PFSK-1 (cell line): ENCODE measurements around the gene DPP9.

Experiments
- FOXP2 ChIP-seq: optimal IDR thresholded peaks from 2 replicates; pipeline ENCODE3; 2011; ENCODE audit warnings: borderline replicate concordance, control low read depth, inconsistent platforms; ENCODE audit not compliant: insufficient read depth; ENCODE audit errors: extremely low read length, extremely low read depth
- POLR2AphosphoS5 ChIP-seq: IDR thresholded peaks from 2 replicates; pipeline ENCODE4 v1.6.1; 2012; ENCODE audit warnings: low read depth, mild to moderate bottlenecking, control low read depth, low read length, moderate library complexity
- TF ChIP-seq, protein P1 (sequence below), 2 experiments: IDR thresholded peaks; 2 replicates each; pipeline versions ENCODE4 v1.6.1 to v1.8.0; 2011 to 2012; ENCODE audit warnings: low read depth in 2 of 2, low read length in 2 of 2, control low read depth in 1 of 2, inconsistent platforms in 1 of 2, mild to moderate bottlenecking in 1 of 2, moderate library complexity in 1 of 2; ENCODE audit not compliant: insufficient read depth in 1 of 2

DNA sequence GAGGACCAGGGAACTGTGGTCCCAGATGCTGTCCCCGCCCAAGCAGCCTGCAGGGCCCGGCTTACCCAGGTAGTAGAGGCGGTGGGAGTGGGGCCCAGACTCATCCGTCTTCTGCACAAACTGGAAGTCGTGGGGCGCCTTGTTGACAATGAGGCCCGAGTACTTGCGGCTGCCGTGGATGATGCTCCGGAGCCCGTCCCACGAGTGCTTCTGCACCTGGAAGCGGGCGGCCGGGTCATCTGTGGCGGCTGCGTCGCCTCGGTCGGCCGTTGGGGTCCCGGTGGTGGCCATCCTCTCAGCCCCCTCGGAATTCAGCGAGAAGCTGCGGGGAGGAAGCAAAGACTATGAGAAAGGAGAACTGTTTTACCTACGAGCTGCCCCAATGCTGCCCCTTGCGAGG, 9.6 kb downstream of the DPP9 start:
- TF ChIP-seq, protein P1, sequence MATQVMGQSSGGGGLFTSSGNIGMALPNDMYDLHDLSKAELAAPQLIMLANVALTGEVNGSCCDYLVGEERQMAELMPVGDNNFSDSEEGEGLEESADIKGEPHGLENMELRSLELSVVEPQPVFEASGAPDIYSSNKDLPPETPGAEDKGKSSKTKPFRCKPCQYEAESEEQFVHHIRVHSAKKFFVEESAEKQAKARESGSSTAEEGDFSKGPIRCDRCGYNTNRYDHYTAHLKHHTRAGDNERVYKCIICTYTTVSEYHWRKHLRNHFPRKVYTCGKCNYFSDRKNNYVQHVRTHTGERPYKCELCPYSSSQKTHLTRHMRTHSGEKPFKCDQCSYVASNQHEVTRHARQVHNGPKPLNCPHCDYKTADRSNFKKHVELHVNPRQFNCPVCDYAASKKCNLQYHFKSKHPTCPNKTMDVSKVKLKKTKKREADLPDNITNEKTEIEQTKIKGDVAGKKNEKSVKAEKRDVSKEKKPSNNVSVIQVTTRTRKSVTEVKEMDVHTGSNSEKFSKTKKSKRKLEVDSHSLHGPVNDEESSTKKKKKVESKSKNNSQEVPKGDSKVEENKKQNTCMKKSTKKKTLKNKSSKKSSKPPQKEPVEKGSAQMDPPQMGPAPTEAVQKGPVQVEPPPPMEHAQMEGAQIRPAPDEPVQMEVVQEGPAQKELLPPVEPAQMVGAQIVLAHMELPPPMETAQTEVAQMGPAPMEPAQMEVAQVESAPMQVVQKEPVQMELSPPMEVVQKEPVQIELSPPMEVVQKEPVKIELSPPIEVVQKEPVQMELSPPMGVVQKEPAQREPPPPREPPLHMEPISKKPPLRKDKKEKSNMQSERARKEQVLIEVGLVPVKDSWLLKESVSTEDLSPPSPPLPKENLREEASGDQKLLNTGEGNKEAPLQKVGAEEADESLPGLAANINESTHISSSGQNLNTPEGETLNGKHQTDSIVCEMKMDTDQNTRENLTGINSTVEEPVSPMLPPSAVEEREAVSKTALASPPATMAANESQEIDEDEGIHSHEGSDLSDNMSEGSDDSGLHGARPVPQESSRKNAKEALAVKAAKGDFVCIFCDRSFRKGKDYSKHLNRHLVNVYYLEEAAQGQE (IDR thresholded peaks at IDR 0.05; ENCODE audit: insufficient read depth in 1 of 2, low read depth in 2 of 2, low read length in 2 of 2), result no peak
- TF ChIP-seq POLR2AphosphoS5 (no peak), FOXP2 (no peak)
